Activated CD8-positive, alpha-beta memory T cell treated with anti-CD3 and anti-CD28 coated beads, Interleukin-2, amount 50 U/mL, for 48 hours (primary cell): ENCODE results near the gene DDX43.
"Not testable (repeated sequence)": the region's sequence is repeated elsewhere in the genome, so short reads cannot be mapped to it uniquely, and the experiment has no call there.

Experiments used
- DNase-seq: peaks from one replicate; pipeline ENCODE4 v3.0.0-alpha.2; 2020

Gene DDX43

GRCh38 chr6:73394577-73395354, at the start of gene DDX43:
Gene DDX43, plus strand, starts transcription at chr6:73394828. Its CDS starts 78 bp downstream, at chr6:73394906.
- DNase-seq, result peak; percentile 62

GRCh38 chr6:73348550-73349204, 46.0 kb upstream of the DDX43 start:
- DNase-seq, result no peak

- DNase-seq, result no peak
Measured at GRCh38 chr6:73349311-73349710, 45.3 kb upstream of the DDX43 start.

GRCh38 chr6:73353636-73354593, 40.7 kb upstream of the DDX43 start, which contains the start of gene DPPA5:
Gene DPPA5, minus strand, starts transcription at chr6:73354276. Its CDS starts 51 bp downstream, at chr6:73354225.
- no peak for DNase-seq

- no peak for DNase-seq
Measured at GRCh38 chr6:73362358-73362757, 32.3 kb upstream of the DDX43 start, which contains the start of gene KHDC3L. Gene KHDC3L, plus strand, starts transcription at chr6:73362658. Its CDS starts 72 bp downstream, at chr6:73362730.

GRCh38 chr6:73362869-73363536, 31.6 kb upstream of the DDX43 start:
- DNase-seq, result no peak

GRCh38 chr6:73363537-73363875, 31.1 kb upstream of the DDX43 start:
- no peak for DNase-seq

GRCh38 chr6:73364121-73364520, 30.5 kb upstream of the DDX43 start:
- no peak for DNase-seq

GRCh38 chr6:73364549-73364948, 30.1 kb upstream of the DDX43 start:
- DNase-seq, result no peak

GRCh38 chr6:73367761-73368355, 26.8 kb upstream of the DDX43 start:
- no peak for DNase-seq

GRCh38 chr6:73368675-73369074, 26.0 kb upstream of the DDX43 start:
- no peak for DNase-seq

GRCh38 chr6:73369157-73369556, 25.5 kb upstream of the DDX43 start:
- DNase-seq, result no peak

- no peak for DNase-seq
Measured at GRCh38 chr6:73369563-73369962, 25.1 kb upstream of the DDX43 start, which contains the start of gene OOEP. Gene OOEP, minus strand, starts transcription at chr6:73369897. Its CDS starts 105 bp downstream, at chr6:73369792.

GRCh38 chr6:73371984-73372383, 22.6 kb upstream of the DDX43 start:
- no peak for DNase-seq

- no peak for DNase-seq
Measured at GRCh38 chr6:73372516-73372915, 22.1 kb upstream of the DDX43 start.

- DNase-seq, result no peak
Measured at GRCh38 chr6:73375216-73375615, 19.4 kb upstream of the DDX43 start.

GRCh38 chr6:73377225-73377624, 17.4 kb upstream of the DDX43 start:
- no peak for DNase-seq

- not testable (repeated sequence) for DNase-seq
Measured at GRCh38 chr6:73381531-73381930, 13.1 kb upstream of the DDX43 start.

GRCh38 chr6:73382462-73383113, 12.0 kb upstream of the DDX43 start:
- DNase-seq, result no peak

- DNase-seq, result no peak
Measured at GRCh38 chr6:73388433-73388799, 6.2 kb upstream of the DDX43 start.

- peak; percentile 78 for DNase-seq
Measured at GRCh38 chr6:73388800-73389512, 5.7 kb upstream of the DDX43 start.
